GM18907 (cell line): Measurements from ENCODE around the gene ALK.

Source experiments
- ATAC-seq: cut with Tn5 transposase; IDR thresholded peaks from one replicate; pipeline ENCODE4 v1.9.1; 2021; ENCODE audit warnings: mild to moderate bottlenecking, moderate library complexity; ENCODE audit not compliant: unreplicated experiment

Gene ALK

DNA sequence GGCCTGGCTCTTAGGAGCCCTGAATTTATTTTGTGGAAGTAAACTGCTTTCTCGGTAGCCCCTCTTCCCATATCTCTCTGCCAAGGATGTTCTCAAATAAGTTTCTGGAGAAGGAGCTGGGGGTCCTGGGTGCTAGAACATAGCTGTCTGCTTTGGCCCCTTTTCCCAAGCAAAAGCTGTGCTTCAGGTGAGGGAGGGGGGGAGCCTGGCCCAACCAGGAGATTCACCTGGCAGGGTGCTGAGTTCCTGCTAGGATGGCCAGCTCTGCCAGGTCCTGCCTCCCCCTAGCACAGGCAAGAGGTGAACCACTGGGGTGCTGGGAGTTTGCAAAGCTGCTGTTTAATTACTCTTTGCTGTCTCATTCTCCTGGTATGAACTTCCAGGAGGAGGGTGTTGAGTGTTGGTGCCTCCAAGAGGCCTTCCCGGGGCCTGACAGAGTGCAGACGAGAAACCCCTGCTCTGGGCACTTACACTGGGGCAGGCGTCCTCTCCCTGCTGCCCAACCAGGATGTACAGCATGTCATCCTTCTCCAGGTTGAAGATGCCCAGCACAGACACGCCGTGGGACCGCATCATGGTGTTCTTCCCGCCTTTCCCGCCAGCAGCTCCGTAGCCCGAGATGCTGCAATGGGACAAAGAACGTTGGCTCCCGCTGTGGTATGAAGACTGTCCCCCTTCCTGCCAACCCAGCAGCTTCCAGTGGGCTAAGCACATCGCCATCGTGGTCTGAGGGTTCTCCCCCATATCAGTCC lies 682.0 kb downstream of the ALK start:
- ATAC-seq = no peak

GRCh38 chr2:29238497-29238896 lies 682.9 kb downstream of the ALK start:
- no peak for ATAC-seq

DNA sequence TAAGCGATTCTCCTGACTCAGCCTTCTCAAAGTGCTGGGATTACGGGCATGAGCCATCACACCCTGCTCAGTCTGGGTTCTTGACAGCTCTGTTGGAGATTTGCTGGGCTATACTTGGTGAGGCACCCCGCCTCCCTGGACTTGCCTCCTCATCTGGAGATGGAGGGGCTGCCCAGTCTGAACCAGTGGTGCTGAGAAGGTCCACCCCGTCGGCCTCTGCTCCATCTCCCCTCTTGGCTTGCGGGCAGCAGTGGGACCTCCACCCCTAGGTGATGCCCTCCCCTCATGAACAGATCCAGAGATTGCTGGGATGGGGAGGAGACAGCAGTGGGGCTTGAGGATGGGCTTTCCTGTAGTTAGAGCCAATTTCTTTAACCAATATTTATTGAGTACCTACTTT lies 685.3 kb downstream of the ALK start:
- no peak for ATAC-seq

DNA sequence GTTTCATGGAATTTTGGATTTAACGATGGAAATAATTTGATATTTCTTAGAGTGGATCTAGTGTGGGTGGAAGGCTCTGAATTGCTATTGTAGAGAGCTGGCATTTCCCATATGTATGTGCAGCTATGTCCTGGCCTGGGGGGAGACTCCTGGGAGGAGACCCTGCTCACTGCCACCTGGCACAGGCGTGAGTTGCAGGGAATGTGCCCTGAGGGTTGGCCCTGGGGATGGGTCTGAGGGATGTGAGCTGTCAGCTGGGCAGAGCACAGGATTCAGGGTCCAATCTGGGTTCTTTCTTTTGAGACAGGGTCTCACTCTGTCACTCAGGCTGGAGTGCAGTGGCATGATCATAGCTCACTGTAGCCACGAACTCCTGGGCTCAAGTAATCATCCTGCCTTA lies 686.0 kb downstream of the ALK start:
- ATAC-seq = no peak

GRCh38 chr2:29233428-29233827 lies 688.0 kb downstream of the ALK start:
- no peak for ATAC-seq

- no peak for ATAC-seq
These were observed 689.3 kb downstream of the ALK start for GRCh38 chr2:29232041-29232440.

DNA sequence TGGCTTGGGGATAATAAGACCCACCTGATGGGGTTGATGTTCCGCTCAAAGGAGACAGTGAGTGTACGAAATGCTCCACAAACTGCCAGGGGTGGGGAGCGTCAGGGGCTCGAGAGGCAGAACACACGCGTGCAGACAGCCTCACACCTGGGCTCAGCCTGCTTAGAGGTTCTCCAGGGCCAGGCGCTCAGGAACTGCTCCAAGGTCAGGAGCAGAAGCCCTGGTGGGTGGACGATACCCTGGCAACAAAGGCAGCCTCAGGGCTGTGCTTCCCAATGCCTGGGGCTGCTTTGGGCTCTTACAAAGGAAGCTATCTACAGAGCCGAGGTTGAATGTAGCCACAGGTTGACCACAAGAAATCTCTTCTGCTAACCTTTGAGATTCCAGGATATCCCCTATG lies 691.7 kb downstream of the ALK start:
- no peak for ATAC-seq

- no peak for ATAC-seq
These were observed 692.4 kb downstream of the ALK start for GRCh38 chr2:29228947-29229346.

DNA sequence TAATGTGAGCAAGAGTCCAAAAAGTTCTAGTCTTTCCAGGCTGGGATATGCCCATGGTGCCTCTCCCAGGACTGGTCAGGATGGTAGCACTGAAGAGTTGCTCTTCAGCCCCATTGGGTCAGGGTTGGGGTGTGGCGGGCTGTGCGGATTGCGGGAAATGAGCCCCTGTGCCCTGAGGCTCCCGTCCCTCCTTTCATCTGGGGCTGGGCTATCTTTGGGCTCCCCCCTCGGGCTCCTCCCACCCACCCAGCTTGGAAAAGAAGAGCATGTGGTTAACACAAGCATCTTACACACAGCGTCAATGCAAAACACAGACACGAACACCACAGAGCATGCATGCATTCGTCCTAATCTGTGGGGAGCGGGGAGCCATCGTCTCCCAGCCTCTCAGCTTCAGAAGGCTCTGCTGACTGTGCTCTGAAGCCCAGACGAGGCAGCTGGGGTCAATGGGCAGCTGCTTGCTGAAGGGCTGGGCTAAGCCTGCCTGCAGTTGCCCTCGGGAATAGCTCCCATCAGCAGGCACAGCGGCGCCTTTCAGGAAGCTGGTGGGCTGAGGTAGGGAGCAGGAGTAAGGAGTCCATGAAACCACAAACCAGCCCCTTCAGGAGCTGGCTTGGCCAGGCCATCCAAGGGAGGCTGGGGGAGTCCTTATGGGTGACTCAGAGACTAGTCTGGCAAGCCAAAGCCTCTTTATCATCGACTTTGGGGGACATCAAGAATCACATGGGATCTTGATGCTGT lies 693.3 kb downstream of the ALK start:
- ATAC-seq = no peak

- ATAC-seq = no peak
These were observed 694.6 kb downstream of the ALK start for GRCh38 chr2:29226808-29227207.

GRCh38 chr2:29226375-29226774 lies 695.0 kb downstream of the ALK start:
- no peak for ATAC-seq

DNA sequence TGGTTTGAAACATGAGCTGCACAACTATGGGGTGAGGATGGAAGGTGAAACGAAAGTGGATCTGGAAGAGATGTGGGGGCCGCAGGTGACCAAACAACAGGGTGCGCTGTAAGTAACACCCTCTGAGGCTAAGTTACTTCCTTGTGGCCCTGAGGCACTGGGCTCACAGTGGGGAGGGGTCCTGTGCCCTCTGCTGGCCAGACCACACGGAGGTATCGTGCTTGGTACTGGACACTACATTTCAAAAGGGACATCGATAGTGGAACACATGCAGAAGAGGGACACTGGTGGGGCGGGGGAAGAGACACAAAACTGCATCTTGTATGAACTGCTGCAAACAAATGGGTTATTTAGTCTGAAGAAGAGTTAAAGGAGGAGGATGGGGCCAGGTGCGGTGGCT lies 695.6 kb downstream of the ALK start:
- ATAC-seq = no peak

DNA sequence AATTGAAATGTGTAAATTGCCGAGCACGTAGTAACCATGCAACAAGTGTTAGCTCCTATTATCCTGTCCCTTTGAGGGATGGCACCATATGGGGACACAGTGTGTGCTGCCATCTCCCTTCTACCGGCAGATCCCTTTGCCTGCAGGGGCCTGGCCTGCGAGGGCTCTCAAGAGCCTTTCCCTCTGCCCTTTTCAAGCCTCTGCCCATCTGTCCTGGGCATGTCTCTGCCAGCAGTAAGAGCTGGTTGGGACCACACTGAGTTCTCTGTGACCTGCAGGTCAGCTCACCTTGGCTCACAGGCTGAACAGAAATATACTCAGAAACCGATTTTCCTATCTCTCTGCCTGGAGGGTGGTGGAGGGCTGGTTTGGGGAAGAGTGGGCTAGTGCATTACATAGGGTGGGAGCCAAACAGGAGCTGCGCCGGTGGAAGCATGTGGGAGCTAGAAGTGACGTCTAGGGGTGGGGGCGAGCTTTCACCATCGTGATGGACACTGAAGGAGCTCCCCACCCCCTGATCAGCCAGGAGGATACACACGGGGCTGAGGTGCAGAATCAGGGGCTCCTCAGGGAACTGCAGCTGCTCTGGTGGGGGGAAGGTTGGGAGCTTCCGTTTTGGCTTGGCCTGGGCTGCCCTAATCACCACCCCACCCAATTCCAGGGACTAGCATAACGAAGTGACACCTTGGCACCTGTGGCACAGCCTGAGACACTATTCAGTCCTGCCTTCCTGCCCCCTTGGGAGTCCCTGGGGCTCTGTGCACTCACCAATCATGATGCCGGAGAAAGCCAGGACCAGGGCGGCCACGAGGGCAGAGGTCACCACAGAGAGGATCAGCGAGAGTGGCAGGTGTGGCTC lies 696.5 kb downstream of the ALK start:
- no peak for ATAC-seq

GRCh38 chr2:29223851-29224692 lies 697.3 kb downstream of the ALK start:
- no peak for ATAC-seq

- ATAC-seq = no peak
These were observed 698.1 kb downstream of the ALK start for GRCh38 chr2:29223257-29223656.

DNA sequence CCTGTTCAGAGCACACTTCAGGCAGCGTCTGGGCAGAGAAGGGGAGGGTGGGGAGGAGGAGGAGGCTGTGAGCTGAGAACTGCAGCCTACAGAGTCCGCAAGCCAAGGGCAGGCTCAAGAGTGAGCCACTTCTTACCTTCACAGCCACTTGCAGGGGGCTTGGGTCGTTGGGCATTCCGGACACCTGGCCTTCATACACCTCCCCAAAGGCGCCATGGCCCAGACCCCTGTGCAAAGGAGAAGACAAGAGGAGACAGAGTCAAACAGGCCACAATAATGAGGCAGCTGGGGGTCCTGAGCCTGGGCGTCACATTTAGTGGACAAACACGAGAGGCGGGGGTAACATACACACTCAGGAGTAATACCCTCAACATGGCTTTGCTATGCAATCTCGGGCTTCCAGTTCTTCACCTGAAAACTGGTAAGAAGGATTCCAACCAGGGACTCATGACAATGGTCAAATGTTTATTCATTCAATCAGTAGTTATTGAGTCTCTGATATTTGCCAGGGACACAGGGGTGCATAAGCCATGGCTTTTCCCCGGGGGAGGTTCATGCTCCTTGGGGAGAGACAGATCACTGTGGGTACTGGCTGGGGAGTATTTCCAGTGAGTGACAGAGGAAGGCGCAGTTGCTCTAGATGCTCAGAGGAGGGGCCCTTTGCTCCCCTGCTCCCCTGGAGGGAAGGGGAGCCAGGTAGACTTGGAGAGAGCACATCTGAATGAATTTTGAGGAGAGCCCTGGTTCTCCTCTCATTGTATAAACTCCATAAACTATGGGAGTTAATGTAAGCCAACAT lies 698.8 kb downstream of the ALK start:
- ATAC-seq = no peak

- no peak for ATAC-seq
These were observed 700.7 kb downstream of the ALK start for GRCh38 chr2:29220506-29221270.

DNA sequence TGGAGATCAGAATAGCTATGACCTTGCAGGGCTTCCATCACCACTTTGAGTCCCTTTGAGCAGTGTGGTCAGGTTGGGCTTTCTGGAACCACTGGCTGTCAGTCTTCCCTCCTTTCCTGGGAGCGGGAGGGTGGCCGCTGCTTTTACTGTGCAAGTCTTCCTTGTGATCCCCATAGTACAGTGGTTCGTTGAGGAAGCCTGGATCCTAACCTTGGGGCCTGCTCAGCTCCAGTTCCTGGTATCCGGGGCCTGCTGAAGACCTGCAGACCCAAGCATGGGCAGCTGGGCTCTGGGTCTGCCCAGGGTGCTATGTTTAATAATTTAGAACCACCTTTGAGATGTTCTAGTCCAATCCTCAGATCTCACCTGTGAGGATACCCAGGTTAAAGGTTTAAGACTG lies 702.0 kb downstream of the ALK start:
- no peak for ATAC-seq

- ATAC-seq = no peak
These were observed 702.7 kb downstream of the ALK start for GRCh38 chr2:29218550-29219125.
